ENCODE measurements around the gene C5AR1. TPM values are rescaled to one million over a fixed set of nuclear protein-coding genes. Genes with fewer than 3 reads are reported as not detected.

The C5AR1 gene
- total RNA-seq, 2 donors from 2014 or later: 5.3 to 11.5 TPM

GRCh38 chr19:47303966-47304365, 5.7 kb upstream of the C5AR1 start:
- TF ChIP-seq, protein P1, sequence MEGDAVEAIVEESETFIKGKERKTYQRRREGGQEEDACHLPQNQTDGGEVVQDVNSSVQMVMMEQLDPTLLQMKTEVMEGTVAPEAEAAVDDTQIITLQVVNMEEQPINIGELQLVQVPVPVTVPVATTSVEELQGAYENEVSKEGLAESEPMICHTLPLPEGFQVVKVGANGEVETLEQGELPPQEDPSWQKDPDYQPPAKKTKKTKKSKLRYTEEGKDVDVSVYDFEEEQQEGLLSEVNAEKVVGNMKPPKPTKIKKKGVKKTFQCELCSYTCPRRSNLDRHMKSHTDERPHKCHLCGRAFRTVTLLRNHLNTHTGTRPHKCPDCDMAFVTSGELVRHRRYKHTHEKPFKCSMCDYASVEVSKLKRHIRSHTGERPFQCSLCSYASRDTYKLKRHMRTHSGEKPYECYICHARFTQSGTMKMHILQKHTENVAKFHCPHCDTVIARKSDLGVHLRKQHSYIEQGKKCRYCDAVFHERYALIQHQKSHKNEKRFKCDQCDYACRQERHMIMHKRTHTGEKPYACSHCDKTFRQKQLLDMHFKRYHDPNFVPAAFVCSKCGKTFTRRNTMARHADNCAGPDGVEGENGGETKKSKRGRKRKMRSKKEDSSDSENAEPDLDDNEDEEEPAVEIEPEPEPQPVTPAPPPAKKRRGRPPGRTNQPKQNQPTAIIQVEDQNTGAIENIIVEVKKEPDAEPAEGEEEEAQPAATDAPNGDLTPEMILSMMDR (IDR thresholded peaks at IDR 0.05): no peak
- intact Hi-C loops (cut with DNase I): no loop called here

DNA sequence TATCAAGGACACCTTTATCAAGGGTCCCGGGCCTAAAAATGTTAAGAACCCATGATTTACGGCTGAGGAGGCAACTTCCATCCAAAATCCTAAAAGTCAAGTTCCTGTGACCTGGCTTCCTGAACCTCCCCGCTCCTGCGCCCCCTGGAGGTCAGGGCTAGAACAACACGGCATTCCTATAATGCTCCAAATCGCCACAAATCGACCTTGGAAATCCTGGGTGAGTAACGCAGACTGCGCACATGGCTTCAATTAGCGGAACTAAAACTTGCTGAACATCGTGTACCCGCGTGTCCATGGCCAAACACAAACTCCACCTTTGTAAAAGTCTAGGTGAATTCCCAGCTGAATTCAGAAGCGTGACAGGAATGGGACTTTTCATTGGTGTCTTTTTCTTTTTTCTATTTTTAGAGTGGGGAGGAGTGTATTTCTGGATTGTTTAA, 4.3 kb upstream of the C5AR1 start:
- TF ChIP-seq, protein P1 (IDR thresholded peaks at IDR 0.05): peak; percentile 95
- no peaks in the 10 kb centered on the region for H3K36me3 ChIP-seq
- H3K4me3 ChIP-seq: no peak overlapping the region
- H3K9ac ChIP-seq (ENCODE audit: low read depth in 2 of 2, low read length in 2 of 2): no peak overlapping the region
- intact Hi-C loops (cut with DNase I): no loop called here
- no peaks in the 10 kb centered on the region for H3K4me1 ChIP-seq
- no peaks in the 10 kb centered on the region for H3K27me3 ChIP-seq
- DNase-seq: peak; percentile 75
- no peaks in the 10 kb centered on the region for H3K9me3 ChIP-seq
- no peak overlapping the region for H3K27ac ChIP-seq

More at GRCh38 chr19:47303966-47304365, 5.7 kb upstream of the C5AR1 start:
- H3K9ac ChIP-seq (ENCODE audit: low read depth in 2 of 2, low read length in 2 of 2): no peak overlapping the region
- no peaks in the 10 kb centered on the region for H3K27me3 ChIP-seq
- H3K9me3 ChIP-seq: no peaks in the 10 kb centered on the region
- no peak for DNase-seq
- no peak overlapping the region for H3K4me3 ChIP-seq
- H3K36me3 ChIP-seq: no peaks in the 10 kb centered on the region
- H3K27ac ChIP-seq: no peak overlapping the region
- no peaks in the 10 kb centered on the region for H3K4me1 ChIP-seq

DNA sequence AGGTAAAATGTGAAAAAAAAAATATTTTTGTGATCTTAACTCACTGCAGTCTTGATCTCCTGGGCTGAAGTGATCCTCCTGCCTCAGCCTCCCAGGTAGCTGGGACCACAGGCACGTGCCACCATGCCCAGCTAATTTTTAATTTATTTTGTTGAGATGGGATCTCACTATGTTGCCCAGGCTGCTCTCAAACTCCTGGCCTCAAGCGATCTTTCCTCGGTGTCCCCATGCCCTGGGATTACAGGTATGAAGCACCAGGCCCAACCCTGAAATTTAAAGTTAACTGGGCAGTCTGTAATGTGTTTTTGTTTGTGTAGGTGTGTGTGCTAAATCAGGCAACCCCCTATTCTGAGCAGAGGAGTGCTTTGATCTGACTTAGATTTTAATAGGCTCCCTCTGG, 3.4 kb upstream of the C5AR1 start:
- Histone ChIP-seq H3K36me3 (no peaks in the 10 kb centered on the region), H3K27ac (no peak overlapping the region), H3K27me3 (no peaks in the 10 kb centered on the region), H3K9me3 (no peaks in the 10 kb centered on the region), H3K4me3 (no peak overlapping the region), H3K9ac (ENCODE audit: low read depth in 2 of 2, low read length in 2 of 2) (peak overlapping the region in 1 of 2 donors; percentile 18), H3K4me1 (no peaks in the 10 kb centered on the region)
- intact Hi-C loops (cut with DNase I): no loop called here
- DNase-seq: no peak
- TF ChIP-seq, protein P1 (IDR thresholded peaks at IDR 0.05): no peak

DNA sequence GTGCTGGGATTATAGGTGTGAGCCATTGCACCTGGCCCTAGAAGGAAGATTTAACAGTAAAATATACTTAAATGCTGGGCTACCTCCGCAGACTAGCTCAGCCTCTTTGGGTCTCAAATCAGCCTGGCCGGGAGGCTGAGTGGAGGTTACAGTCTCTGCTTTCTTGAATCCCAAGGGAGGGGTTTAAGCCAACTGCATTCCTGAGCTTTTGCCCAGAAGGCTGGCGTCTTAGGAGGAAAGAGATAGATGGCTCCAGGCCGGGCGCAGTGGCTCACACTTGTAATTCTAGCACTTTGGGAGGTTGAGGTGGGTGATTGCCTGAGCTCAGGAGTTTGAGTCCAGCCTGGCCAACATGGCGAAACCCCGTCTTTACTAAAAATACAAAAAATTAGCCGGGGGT, 623 bp upstream of the C5AR1 start:
- no peaks in the 10 kb centered on the region for H3K36me3 ChIP-seq
- intact Hi-C loops (cut with DNase I): no loop called here
- no peak for DNase-seq
- TF ChIP-seq, protein P1 (IDR thresholded peaks at IDR 0.05): no peak
- no peak overlapping the region for H3K4me3 ChIP-seq
- H3K9ac ChIP-seq (ENCODE audit: low read depth in 2 of 2, low read length in 2 of 2): no peak overlapping the region
- no peak overlapping the region for H3K27ac ChIP-seq
- no peaks in the 10 kb centered on the region for H3K27me3 ChIP-seq
- no peaks in the 10 kb centered on the region for H3K4me1 ChIP-seq
- H3K9me3 ChIP-seq: no peaks in the 10 kb centered on the region

DNA sequence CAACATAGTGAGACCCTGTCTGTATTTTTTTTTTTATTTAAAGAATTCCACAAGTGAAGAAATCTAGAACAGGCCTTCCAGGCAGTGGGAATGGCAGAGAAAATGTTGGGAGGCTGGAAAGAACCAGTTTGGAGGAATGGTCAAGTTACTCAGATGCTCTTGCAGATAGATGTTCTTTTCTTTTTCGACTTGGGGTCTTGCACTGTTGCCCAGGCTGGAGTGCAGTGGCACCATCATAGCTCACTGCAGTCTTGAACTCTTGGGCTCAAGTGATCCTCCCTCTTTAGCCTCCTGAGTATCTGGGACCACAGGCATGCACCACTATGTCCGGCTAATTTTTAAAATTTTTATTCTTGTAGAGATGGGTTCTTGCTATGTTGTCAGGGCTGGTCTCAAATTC, 662 bp downstream of the C5AR1 start:
- intact Hi-C loops (cut with DNase I): no loop called here
- Histone ChIP-seq H3K4me3 (peak overlapping the region; percentile 9), H3K27me3 (no peaks in the 10 kb centered on the region), H3K9ac (ENCODE audit: low read depth in 2 of 2, low read length in 2 of 2) (peak overlapping the region in 1 of 2 donors; percentile 56), H3K9me3 (no peaks in the 10 kb centered on the region), H3K27ac (no peak overlapping the region), H3K36me3 (no peaks in the 10 kb centered on the region), H3K4me1 (no peaks in the 10 kb centered on the region)
- TF ChIP-seq, protein P1 (IDR thresholded peaks at IDR 0.05): no peak
- DNase-seq: no peak
